HCEC 1CT (cell line): Measurements from ENCODE around the gene CCDC14.
"Not testable (repeated sequence)": the region's sequence is repeated elsewhere in the genome, so short reads cannot be mapped to it uniquely, and the experiment has no call there.

Experiments used
- DNase-seq: peaks from one replicate; pipeline ENCODE4 v3.0.0-alpha.2; 2017

CCDC14 gene

DNA sequence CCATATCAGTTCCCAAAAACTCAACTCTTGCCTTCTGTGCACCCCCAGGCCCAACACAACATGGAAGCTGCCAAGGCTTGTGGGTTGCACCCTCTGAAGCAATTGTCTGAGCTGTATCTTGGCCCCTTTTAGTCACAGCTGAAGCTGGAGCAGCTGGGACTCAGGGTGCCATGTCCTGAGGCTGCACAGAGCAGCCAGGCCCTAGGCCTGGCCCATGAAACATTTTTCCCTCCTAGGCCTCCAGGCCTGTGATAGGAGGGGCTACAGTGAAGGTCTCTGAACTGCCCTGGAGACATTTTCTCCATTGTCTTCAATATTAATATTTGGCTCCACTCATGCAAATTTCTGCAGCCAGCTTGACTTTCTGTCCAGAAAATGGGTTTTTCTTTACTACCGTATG lies 68.8 kb downstream of the CCDC14 start:
- DNase-seq, result no peak

DNA sequence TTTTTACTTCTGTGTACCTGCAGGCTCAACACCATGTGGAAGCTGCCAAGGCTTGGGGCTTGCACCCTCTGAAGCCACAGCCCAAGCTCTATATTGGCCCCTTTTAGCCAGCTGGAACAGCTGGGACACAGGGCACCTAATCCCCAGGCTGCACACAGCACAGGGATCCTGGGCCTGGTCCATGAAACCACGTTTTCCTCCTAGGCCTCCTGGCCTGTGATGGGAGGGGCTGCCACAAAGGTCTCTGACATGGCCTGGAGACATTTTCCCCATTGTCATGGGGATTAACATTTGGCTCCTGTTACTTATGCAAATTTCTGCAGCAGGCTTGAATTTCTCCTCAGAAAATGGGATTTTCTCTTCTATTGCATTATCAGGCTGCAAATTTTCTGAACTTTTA lies 70.0 kb downstream of the CCDC14 start:
- not testable (repeated sequence) for DNase-seq

DNA sequence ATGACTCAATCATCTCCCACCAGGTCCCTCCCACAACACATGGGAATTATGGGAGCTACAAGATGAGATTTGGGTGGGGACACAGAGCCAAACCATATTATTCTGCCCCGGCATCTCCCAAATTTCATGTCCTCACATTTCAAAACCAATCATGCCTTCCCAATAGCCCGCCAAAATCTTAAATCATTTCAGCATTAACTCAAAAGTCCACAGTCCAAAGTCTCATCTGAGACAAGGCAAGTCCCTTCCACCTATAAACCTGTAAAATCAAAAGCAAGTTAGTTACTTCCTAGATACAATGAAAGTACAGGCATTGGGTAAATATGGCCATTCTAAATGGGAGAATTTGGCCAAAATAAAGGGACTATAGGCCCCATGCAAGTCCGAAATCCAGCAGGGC lies 70.9 kb downstream of the CCDC14 start:
- DNase-seq, result not testable (repeated sequence)

DNA sequence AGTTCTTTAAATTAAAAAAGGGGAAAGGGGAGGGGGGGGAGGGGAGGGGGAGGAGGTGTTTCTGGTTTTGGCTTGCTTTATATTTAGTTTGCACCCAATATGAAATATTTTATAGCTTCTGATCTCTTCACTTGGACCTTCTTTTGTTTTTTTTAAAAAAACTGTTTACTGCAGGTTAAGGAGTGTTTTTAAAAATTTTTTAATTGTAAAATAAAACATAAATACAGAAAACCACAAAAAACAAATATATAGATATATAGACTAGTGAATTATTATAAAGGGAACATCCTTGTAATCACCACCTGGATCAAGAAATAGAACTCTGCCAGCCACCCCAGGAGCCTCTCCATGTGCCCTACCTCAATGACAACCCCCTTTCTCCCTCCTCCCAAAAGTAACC lies 76.0 kb downstream of the CCDC14 start:
- DNase-seq, result no peak

DNA sequence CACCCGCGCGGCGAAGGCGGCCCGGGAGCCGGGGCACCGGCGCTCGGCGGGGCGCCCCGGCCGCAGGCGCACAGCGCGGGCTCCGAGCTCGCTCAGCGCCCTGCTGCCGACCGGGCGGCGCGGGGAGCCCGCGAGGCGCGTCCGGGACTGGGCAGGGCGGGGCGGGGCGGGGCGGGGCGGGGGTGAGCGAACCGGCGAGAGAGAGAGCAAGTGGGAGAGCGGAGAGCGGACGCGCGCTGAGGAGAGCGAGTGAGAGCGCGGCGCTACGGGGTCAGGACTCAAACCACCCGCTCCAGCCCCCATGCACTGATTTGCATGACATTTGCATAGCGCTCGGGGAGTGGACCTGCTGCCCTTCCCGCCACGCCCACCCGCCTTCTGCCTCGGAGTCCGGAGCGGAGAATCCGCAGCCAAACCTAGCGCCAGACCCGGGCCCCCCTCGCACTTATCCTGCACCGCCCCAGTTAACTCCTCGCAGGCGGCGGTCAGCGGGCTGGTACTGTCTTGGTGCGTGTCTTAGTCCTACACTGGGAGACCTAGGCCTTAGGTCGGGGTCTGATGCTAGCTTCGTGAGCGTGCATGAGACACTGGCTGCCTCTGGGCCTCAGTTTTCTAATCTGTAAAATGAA lies 76.7 kb downstream of the CCDC14 start, which contains the start of gene MYLK:
Gene MYLK (minus strand): TSS at position 130 of the 629 bp plus-strand sequence. CDS start 90,491 bp downstream, outside the sequence.
- DNase-seq, result peak; percentile 87

DNA sequence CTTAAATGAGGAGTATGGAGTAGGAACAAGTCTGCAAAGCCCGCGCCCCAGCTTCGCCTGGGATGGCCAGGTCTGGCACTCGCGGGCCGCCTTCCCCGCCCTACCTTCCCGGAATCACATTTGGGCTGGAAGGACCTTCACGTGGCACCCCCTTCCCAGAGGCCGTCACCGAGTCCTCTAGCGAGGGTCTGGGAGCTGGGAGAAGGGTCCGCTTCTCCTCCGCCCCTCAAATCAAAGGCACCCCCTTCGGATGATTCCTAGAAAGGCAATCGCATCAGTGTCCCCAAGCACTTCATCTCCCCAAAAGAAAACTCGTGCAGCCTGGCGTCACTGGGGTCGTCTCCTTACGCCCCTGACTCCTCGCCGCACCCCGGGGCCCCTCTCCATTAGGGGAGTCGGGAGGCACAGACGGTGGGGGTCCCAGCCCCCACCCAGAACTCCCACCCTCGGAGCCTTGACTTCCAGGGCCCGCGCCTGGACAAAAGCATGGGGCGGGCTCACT lies 77.3 kb downstream of the CCDC14 start:
- peak; percentile 10 for DNase-seq

DNA sequence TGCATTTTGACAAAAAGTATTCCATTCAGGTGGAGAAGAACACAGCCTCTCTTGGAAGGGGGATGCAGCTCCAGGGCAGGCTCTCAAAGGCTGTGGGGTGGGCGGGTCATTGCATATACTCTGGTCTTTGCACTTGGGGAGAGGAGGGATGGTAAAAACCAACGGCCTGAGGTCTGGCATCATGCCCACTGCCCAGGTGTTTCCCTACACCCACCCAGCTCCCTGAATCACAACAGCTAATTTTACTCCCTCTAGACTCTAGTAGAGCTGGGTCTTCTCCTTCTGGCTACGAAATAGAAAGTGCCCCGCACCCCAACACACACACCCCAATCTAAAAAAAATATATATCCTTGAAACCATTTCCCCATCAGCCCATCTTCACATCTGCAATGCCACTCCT lies 77.9 kb downstream of the CCDC14 start:
- no peak for DNase-seq

DNA sequence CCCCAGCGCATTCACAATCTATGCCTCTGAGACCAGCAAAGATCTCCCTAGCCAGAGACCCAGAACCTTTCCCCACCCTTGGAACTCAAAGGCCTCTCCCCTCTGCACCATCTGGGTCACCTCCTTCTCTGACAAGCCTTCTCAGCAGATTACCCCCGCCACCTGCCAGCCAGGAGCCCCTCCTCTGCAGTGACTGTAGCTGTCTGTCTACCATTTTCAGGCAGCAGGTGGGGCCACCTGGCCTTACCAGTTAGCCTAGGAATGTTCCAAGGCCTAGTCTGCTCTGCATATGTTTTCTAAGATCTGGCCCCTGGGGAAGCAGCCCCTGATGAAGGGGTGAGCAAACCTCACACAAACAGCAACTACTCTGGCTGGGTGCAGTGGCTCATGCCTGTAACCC lies 79.3 kb downstream of the CCDC14 start:
- no peak for DNase-seq

DNA sequence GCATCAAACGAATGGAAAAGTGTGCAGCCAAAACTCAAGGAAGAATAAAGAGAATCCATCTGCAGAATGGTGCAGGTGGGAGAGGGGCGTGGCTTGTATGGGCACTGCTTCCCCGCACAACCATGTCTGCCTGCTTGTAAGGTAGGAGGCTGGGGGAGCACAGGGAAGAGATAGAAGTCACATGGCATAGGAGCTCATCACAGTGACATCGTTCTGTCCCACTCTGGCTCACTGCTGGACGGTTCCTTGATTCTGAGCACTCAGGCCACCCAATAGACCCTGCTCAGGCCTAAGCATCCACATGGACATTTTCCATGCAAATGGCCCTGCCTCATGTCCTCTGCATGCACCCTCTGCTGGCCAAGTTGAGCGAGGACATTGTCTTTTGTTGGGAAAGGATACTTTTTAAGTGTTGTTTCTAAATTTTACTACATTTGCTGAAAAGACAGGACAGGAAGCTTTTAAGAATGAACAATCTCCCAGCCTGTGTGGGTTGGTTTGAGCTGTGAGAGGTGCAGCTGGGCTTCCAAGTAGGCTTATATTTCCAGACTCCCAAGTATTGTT lies 79.9 kb downstream of the CCDC14 start:
- peak; percentile 55 for DNase-seq

DNA sequence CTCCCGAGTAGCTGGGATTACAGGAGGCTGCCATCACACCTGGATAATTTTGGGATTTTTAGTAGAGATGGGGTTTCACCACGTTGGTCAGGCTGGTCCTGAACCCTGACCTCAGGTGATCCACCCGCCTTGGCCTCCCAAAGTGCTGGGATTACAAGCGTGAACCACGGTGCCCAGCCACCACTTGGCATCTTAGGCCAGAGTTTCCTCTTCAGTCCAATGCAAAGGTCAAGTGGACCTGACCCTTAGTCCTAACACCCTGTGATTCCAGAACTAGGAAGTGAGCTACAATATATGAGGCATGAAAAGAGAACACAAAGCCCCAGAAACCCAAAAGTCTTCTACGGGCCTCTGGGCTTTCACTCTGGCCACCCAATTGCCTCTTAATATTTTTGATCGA lies 82.2 kb downstream of the CCDC14 start:
- DNase-seq, result no peak

DNA sequence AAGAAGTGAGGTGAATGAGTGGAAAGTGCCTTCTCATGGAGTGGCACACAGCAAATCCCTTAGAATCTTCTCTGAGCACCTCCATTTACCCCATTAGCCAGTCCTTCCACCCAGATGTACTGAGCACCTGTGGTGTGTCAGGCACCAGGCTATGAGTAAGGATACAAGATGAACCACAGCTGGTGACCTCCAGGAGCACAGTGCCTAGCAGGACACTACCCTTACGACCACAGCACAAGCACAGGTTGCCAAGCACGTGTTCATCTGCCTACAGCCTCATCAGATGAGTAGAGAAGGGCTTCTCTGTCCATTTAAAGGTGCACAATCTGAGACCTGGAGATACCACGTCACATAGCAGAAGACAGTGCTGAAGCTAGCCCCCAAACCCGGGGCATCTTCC lies 83.1 kb downstream of the CCDC14 start:
- no peak for DNase-seq

DNA sequence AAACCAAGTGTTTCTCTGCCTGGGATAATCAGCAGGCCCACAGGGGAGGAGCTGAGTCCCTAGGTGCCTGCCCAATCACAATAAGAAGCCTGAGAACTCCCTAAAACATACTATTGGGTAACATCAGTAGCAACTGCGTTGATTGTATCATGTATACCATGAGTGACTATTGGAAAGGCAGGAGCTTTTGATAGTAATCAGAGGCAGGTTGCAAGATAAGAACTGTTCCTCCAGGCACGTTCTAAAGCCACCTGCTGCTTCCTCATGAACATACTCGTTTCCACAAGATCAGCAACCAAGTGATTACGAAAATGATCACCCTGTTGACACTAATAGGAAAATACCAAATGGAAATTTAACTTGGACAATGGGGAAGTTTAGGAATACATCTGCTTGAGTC lies 83.6 kb downstream of the CCDC14 start:
- DNase-seq, result no peak

DNA sequence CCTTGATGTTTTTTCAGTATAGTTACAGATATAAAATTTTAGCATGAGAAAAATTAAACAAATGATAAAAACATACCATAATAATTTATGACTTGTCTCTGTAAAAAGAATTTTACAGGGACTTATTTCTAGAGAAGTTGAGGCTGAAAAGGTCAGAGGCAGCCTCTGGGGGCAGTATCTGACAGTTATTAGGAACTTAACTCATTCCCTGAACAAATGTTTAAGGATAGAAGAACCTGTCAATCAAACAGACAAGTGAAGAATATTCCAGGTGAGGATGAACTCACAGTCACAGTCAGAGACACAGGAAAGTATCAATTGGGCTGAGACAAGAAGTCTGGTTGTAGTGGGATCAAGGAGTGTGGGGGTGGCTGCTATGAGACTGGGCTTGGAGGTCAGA lies 84.2 kb downstream of the CCDC14 start:
- DNase-seq, result no peak

DNA sequence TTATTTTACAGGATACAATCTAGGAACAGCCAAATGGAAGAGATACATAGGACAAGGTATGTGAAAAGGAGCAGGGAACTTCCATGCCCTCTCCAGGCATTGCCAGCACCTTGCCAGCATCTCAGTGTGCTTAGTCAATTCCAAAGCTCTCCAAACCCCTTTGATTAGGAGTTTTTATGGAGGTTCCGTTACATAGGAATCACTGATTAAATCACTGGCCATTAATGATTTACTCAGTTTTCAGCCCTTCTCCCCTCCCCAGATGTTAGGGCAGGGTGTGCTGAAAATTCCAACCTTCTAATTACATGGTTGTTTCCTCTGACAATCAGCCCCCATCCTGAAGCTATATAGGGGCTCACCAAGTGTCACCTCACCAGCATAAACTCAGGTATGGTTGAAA lies 88.4 kb downstream of the CCDC14 start:
- no peak for DNase-seq

DNA sequence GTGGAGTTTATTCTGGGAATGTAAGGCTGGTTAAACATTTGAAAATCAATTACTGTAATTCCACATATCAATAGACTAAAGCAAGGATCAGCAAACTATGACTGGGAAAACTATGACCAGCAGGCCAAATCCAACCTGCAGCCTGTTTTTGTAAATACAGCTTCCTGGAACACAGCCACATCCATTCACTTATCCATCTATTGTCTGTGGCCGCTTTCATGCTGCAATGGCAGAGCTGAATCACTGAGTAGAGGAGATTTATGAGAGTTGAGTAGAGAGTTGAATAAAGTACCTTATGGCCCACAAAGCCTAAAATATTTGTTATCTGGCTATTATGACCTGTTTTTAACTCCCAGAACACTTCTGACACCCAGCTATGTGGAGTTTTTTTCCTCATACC lies 89.1 kb downstream of the CCDC14 start:
- no peak for DNase-seq

DNA sequence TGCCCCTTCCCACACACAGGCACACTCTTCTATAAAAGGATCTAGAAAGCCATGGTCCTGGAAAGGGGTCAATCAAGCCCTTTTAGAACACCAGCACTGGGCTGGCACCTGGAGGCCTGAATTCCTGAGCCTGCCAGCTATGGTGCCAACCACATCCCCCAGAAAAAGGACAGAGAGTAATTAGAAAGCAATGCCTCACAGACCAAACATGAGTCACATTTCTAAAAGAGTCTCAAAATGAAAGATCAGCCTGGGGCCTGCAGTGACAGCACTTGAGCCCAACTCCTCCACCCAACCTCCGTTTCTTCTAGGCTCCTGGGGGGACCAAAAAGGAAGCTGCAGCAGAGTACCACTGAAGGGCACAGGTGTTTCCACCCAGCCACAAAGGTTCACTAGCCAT lies 91.0 kb downstream of the CCDC14 start:
- DNase-seq, result peak; percentile 26

DNA sequence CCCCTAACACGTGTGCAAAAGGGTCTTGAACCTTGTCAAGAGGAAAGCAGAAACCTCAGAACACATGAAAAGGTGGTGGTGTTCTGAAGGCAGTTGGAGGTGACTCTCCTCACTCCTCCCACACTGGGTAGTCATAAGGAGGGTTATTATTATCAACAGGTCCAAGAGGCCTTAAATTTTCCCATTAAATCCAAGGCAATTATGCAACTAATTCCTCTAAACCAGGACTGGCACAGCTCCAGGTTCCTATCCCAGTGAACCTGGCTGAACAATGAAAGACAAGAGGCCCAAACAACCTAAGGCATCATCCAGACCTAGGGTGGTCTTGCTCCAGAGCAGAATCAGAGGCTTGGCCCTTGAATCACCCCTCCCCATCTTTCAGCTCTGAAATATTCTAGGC lies 91.9 kb downstream of the CCDC14 start:
- DNase-seq, result no peak

DNA sequence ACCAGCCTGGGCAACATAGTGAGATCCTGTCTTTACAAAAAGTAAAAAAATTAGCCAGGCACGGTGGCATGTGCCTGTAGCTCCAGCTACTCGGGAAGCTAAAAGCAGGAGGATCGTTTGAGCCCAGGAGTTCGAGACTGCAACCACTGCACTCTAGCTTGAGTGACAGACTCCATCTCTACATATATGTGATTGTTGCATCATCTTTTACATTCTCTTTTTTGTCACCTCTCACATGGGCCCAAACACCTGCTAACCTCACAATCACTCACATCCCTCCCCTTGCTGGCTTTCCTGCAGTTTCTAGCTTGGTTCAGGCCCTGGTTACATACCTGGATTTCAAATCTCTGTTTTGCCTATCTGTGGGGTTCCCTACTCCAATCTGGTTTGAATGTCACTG lies 96.3 kb downstream of the CCDC14 start:
- no peak for DNase-seq
